Medulla oblongata (tissue), 1 donor: ENCODE measurements around the gene DNAH8.

Experiments used
- DNase-seq: peaks from one replicate; pipeline ENCODE4 v3.0.0-alpha.2; 2015; ENCODE audit errors: extremely low spot score

Gene DNAH8

GRCh38 chr6:38749473-38749872 lies 34.4 kb downstream of the DNAH8 start:
- DNase-seq = no peak

- no peak for DNase-seq
Measured at GRCh38 chr6:38750968-38751615, 36.0 kb downstream of the DNAH8 start.

- no peak for DNase-seq
Measured at GRCh38 chr6:38753707-38754106, 38.6 kb downstream of the DNAH8 start.

GRCh38 chr6:38755207-38755606 lies 40.1 kb downstream of the DNAH8 start:
- no peak for DNase-seq

- DNase-seq = no peak
Measured at GRCh38 chr6:38755874-38756273, 40.8 kb downstream of the DNAH8 start.

- no peak for DNase-seq
Measured at GRCh38 chr6:38760097-38760496, 45.0 kb downstream of the DNAH8 start.

- no peak for DNase-seq
Measured at GRCh38 chr6:38762848-38763247, 47.7 kb downstream of the DNAH8 start.

- no peak for DNase-seq
Measured at GRCh38 chr6:38767560-38767959, 52.4 kb downstream of the DNAH8 start.

GRCh38 chr6:38773338-38773737 lies 58.2 kb downstream of the DNAH8 start:
- no peak for DNase-seq

- peak; percentile 22 for DNase-seq
Measured at GRCh38 chr6:38774929-38775707, 60.0 kb downstream of the DNAH8 start.

GRCh38 chr6:38775870-38776269 lies 60.8 kb downstream of the DNAH8 start:
- DNase-seq = no peak

- no peak for DNase-seq
Measured at GRCh38 chr6:38776515-38776914, 61.4 kb downstream of the DNAH8 start.

GRCh38 chr6:38779310-38780062 lies 64.4 kb downstream of the DNAH8 start:
- DNase-seq = no peak

- no peak for DNase-seq
Measured at GRCh38 chr6:38782616-38783015, 67.5 kb downstream of the DNAH8 start.

- DNase-seq = no peak
Measured at GRCh38 chr6:38783443-38784228, 68.5 kb downstream of the DNAH8 start.

- no peak for DNase-seq
Measured at GRCh38 chr6:38784506-38785235, 69.6 kb downstream of the DNAH8 start.

GRCh38 chr6:38786486-38786885 lies 71.4 kb downstream of the DNAH8 start:
- no peak for DNase-seq

GRCh38 chr6:38789256-38789655 lies 74.1 kb downstream of the DNAH8 start:
- no peak for DNase-seq

- DNase-seq = no peak
Measured at GRCh38 chr6:38792356-38792755, 77.2 kb downstream of the DNAH8 start.

GRCh38 chr6:38794682-38795081 lies 79.6 kb downstream of the DNAH8 start:
- DNase-seq = no peak

- no peak for DNase-seq
Measured at GRCh38 chr6:38796006-38796405, 80.9 kb downstream of the DNAH8 start.
